ENCODE results near the gene LRRD1. TPM values are rescaled to one million over a fixed set of nuclear protein-coding genes. Genes with fewer than 3 reads are reported as not detected.

The LRRD1 gene
- total RNA-seq, 1 donor from 2014 or later, result 0.59 TPM

- Mint-ChIP-seq H3K27ac (ENCODE audit: unreplicated experiment) (no peak overlapping the region), H3K36me3 (ENCODE audit: low read depth, unreplicated experiment) (peaks cover 28% of the 10 kb centered on the region), H3K4me1 (ENCODE audit: unreplicated experiment) (peaks cover 3% of the 10 kb centered on the region), H3K9me3 (ENCODE audit: unreplicated experiment) (no peaks in the 10 kb centered on the region), H3K4me3 (ENCODE audit: unreplicated experiment) (no peak overlapping the region), H3K27me3 (ENCODE audit: unreplicated experiment) (no peaks in the 10 kb centered on the region)
- TF ChIP-seq CTCF (IDR thresholded peaks at IDR 0.05; ENCODE audit: unreplicated experiment), result no peak
- DNase-seq (ENCODE audit: low spot score), result no peak
These were observed 78.4 kb downstream of the LRRD1 start for GRCh38 chr7:92100534-92100933.

- H3K27ac Mint-ChIP-seq (ENCODE audit: unreplicated experiment), result no peak overlapping the region
- DNase-seq (ENCODE audit: low spot score), result no peak
- H3K9me3 Mint-ChIP-seq (ENCODE audit: unreplicated experiment), result no peaks in the 10 kb centered on the region
- no peak for TF ChIP-seq CTCF (IDR thresholded peaks at IDR 0.05; ENCODE audit: unreplicated experiment)
- no peak overlapping the region for H3K4me3 Mint-ChIP-seq (ENCODE audit: unreplicated experiment)
- H3K27me3 Mint-ChIP-seq (ENCODE audit: unreplicated experiment), result no peaks in the 10 kb centered on the region
- peaks cover 3% of the 10 kb centered on the region for H3K4me1 Mint-ChIP-seq (ENCODE audit: unreplicated experiment)
- H3K36me3 Mint-ChIP-seq (ENCODE audit: low read depth, unreplicated experiment), result peaks cover 27% of the 10 kb centered on the region
These were observed 83.6 kb downstream of the LRRD1 start for GRCh38 chr7:92095380-92095779.

Small RNA genes within 50 kb of the gene (microRNA-seq; reads per million reads assigned to microRNA genes)
- gene MIR1285-1 (ENCODE audit: unreplicated experiment), result not detected

Other genes with a start within 250 kb of the LRRD1 start
- gene AKAP9, start 238.3 kb downstream of the LRRD1 start, total RNA-seq (ENCODE audit: unreplicated experiment), result 37.6 TPM
- gene CYP51A1, start 44.7 kb downstream of the LRRD1 start, total RNA-seq (ENCODE audit: unreplicated experiment), result 109 TPM
- 39.2 TPM for gene KRIT1, start 66.8 kb upstream of the LRRD1 start, total RNA-seq (ENCODE audit: unreplicated experiment)
- 51.0 TPM for gene ANKIB1, start 66.8 kb upstream of the LRRD1 start, total RNA-seq (ENCODE audit: unreplicated experiment)